Stimulated activated CD4-positive, alpha-beta T cell treated with anti-CD3 and anti-CD28 coated beads, Interleukin-4, amount 100 ng/mL, for 4 hours (primary cell): ENCODE measurements around the gene PROCA1.
"Not testable (repeated sequence)": the region's sequence is repeated elsewhere in the genome, so short reads cannot be mapped to it uniquely, and the experiment has no call there.

ENCODE experiments used
- DNase-seq, 2 experiments: peaks; one replicate each; pipeline ENCODE4 v3.0.0-alpha.2; 2020

PROCA1 gene

DNA sequence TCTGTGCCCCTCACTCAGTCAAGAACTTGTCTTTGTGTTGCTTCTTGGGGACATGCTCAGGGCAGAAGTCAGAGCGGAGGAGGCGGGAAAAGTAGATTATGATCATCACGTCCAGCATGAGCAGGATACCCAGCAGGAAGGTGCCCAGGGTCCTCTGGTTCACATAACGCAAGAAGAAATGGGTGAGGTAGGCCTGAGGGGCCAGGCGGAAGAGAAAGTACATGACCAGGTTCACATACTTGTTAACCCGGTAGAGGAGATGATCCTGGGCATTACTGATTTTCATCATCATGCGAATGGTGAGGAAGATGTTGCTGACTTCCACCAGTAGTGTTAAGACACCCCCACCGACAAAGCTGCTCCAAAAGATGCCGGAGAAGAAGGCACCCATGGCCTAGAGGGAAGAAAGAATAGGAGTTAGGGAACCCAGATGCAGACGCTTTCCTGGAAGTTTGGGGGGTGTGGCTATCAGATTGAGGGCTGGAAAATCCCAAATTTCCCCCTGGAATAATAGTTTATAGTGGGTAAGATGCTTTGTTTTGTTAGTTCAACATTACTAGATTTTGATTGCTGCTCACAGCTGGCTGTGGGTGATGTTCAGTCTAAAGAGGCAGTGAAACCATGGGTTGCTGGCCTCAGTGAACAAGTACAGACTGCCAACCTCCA, 12.9 kb upstream of the PROCA1 start:
- no peak for DNase-seq

DNA sequence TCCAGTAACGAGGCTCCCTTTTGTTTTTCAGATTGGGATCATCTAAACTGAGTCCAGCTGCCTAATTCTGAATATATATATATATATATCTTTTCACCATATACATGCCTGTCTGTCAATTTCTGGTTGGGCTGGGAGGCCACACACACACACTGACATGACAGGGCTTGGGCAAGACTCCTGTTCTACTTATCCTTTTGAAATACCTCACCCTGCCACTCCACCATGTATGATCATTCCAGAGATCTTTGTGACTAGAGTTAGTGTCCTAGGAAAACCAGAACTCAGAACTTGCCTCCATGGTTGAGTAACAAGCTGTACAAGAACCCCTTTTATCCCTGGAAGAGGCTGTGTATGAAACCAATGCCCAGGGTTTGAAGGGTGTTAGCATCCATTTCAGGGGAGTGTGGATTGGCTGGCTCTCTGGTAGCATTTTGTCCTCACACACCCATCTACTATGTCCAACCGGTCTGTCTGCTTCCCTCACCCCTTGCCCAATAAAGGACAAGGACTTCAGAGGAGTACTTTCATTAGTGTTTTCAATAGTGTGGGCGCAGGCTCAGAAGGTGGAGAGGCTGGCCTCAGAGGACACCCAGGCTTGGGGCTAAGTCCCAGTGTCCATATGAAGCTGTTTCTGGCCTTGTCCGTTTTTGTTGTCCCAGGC, 12.3 kb upstream of the PROCA1 start:
- DNase-seq: not testable (repeated sequence)

DNA sequence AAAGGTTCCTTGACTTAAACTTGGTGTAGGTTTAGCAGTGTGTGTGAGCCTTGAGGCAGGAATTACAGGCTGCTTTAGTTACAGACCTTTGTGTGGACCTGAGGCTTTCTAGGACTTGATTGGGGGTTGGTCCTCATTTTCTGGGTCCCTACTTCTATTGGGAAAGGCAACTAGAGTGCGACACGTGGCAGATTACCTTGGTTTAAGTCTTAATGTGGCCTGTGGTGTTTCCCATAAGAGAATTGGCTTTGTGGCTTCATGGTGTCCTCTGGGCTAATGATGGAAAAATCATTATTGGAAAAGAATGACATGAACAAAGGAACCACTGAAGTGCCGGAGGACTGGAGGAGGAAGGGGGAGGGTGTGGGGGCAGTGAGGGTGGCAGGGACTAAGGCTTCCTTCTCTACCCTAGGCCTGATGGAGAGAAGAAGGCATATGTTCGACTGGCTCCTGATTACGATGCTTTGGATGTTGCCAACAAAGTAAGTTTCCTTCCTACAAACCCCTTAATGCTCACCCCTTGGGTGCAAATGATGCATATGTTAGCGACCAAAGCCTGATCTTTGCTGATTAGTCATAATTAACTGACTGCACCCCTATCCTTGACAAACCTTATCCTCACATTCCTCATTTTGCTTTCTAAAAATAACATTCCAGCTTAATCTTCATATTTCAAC, 11.6 kb upstream of the PROCA1 start:
- DNase-seq: no peak

DNA sequence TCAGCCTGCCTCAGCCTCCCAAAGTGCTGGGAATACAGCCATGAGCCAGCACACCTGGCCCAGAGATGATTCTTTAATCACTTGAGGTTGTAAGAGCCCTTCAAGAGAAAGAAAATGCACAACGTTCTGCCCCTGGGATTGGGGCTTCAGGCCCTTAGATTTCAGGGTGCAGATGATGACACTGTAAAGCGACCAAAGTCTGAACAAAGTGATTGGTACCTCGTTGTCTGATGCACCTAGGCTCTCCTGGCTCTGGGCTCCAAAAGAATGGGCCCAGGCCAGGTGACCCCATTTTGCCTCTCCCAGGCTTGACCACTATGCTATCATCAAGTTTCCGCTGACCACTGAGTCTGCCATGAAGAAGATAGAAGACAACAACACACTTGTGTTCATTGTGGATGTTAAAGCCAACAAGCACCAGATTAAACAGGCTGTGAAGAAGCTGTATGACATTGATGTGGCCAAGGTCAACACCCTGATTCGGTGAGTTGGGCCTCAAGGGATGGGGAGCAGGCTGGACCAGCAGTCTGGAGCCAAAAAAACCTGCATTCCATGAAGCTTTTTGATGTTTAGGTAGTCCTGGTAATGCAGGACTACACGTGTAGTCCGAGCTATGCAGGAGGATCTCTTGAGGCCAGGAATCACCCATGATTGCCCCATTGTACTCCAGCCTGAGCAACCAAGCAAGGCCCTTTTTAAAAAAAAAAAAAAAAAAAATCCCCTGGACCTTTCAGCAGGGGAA, 10.9 kb upstream of the PROCA1 start:
- DNase-seq: no peak

DNA sequence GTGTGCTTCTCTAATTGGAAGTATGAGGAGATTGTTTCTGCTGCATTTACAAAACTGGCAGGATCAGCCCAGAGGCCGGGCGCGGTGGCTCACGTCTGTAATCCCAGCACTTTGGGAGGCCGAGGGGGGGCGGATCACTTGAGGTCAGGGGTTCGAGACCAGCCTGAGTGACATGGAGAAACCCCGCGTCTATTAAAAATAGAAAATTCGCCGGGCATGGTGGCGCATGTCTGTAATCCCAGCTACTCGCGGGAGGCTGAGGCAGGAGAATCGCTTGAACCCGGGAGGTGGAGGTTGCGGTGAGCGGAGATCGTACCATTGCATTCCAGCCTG, 9.3 kb upstream of the PROCA1 start:
- DNase-seq: not testable (repeated sequence)

DNA sequence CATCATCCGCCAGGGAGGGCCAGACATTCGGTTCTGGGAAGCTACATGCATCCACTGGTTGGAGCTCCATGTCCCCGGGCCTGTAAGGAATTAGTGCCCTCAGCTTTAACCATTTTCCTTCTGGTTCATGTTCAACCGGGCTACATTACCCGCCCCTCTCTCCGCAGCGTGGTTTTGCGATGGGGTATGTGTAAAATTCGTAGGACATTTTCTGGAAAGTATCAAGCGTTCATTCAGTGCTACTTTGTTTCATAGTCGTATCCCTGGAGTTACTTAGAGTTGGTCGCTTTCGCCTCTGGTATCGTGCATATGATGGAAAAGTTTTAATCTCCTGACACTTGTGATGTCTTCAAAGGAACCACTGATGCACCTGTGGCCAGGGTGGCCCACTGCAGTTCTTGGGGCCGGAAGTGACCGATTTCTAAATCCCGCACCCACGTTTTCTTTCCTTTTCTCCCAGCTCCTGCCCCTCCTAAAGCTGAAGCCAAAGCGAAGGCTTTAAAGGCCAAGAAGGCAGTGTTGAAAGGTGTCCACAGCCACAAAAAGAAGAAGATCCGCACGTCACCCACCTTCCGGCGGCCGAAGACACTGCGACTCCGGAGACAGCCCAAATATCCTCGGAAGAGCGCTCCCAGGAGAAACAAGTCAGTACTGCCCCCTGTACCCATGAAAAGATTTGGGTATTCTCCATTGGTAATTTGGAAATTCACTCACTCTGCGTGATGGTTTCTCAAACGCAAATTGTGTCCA, 8.7 kb upstream of the PROCA1 start:
- peak; percentile 33 to 37 for DNase-seq

DNA sequence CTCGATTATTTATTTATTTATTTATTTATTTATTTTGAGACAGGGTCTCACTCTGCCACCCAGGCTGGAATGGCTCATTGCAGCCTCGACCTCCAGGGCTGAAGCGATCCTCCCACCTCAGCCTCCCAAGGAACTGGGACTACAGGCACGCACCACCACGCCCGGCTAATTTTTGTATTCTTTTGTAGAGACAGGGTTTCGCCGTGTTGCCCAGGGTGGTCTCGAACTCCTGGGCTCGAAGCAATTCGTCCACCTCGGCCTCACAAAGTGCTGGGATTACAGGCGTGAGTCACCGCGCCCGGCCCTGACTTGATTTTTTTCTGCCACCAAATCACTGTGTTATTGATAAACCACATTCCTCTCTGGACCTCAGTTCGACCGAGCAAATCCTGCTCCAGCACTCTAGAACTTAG, 7.3 kb upstream of the PROCA1 start:
- no peak for DNase-seq

DNA sequence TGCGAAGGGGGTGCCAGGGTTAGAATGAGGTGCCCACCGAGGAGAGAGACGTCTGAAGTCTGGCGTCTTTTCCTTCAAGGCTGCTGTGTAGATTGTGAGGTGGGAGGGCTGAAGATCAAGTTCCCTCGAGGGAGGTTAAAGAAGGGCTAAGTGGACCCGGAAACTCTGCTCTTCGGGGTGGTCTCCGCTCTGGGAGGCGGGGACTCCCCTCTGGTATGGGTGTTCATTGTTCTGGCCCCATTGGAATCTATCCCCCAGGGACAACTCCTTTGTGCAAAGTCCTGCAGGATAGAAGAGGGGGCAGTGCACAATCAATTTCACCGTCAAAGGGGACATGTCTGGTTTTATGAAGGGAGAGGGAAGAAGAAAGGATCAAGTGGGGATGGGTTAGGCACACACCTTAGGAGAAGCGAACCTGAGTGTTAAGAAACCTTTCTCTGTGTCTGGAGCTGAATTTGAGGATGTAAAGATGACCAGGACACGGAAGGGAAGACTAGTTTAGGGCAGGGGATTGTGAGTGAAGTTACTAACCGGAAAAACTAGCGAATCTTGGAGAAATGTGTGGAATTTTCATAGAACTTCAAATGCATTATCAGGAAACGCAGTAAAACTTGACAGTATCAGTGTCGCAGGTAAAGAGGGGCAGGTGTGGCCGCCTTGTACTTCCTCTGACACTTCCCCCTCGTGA, 6.8 kb upstream of the PROCA1 start:
- DNase-seq: no peak

DNA sequence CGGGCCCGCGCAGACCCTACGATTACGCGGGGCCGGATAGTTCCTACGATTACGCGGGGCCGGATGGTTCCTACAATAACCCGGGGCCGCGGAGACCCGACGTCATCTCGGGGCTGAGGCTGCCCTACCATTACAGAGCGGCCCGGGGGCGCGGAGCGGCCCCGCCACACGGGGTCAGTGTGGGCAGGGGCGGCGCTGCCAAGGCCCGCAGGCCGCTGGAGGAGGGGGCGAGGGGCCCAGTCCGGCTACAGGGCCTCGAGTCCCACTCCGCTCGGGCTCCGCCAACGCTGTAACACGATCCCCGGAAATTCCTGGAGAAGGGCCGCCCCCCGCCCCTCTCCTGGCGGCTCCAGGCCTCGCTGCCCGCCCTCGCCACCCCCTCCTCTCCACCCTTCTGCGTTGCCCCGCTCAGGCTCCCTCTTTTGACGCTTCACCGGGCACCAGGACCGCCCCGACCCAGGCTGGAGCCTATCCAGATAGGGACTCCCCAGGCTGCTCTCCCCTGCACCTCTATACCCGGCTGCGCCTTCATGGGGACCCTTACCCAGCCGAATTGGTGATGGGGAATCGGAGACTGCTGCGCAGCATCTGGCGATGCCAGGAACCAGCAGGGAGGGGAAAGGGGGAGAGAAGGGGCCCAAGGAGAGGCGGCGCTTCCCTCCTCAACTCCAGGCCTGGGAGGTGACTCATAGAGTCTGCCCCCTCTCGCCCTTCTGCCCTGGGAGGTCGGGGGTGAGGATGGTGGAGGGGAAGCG, 6.1 kb upstream of the PROCA1 start, which contains the start of gene RAB34:
TSS of gene RAB34 (minus strand) at position 291 of the 755 bp plus-strand sequence. CDS start 602 bp downstream, outside the sequence.
- peak; percentile 41 to 44 for DNase-seq

DNA sequence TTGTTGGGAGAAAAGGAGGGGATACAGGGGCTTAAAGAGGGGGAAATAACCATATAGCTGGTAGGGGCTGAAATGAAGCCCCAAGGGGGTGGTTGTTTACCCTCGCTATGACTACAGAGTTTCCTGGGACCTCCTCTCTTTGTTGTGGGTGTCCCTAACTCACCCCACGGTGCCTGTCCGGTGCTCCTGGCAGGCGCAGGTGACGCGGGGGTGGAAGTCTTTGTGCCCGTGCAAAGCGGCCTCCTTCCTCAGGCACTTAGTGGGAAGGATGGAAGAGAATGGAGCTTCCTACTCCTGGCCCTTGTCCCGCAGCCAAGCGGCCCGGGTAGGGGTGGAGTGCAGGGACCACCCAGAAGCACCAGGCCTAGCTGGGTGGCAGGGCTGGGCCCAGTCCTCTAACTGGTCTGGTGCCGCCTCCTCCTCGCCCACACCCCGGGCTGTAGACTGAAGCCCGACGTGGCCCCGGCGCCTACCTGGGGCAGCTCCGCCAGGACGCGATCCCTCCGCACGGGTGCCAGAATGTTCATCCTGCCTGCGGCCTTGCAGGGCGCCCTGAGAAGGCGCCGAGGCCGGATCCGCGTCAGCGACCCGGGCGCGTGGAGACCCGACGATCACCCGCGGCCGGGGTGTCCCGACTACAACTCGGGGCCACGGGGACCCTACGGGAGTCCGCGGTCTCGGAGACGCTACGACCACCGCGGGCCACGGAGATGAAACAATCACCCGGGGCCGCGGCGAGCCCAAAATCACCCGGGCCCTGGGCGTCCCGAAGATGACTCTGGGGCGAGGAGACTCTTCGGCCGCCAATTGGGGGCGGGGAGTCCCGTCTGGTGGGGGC, 5.3 kb upstream of the PROCA1 start:
- peak in 1 of 2 experiments; percentile 25 for DNase-seq

DNA sequence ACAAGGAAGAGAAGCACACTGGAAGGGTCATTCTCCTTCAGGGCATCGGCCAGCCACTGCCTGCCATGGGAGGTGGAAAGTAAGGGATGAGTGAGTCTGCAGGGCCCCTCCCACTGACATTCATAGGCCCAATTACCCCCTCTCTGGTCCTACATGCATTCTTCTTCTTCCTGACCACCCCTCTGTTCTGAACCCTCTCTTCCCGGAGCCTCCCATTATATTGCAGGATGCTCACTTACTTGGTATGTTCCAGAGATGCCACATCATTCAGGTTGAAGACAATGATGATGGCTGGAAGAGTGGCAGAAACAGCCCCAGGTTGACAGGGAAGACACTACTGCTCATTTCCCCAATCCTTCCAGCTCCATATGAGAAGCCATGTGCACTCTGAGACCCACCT, 3.5 kb upstream of the PROCA1 start:
- no peak for DNase-seq

DNA sequence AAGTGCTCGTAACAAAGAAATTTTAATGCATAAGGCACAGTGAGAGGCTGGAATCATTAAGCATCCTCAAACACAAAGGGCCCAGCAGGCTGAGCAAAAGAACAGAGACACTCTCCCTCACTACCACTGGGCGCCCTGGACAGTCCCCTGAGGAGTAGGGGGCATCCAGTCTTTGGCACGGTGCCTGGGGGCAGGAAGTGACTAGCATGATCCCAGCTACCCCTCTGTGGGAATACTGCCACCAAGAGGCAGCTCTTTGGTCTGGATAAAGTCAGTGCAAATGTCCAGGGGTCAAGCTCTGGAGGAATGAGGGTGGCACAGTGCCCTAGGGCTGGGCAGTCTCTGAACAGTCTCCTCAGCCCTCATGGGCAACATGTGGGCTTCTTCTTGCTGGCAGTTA, 2.6 kb upstream of the PROCA1 start:
- no peak for DNase-seq

DNA sequence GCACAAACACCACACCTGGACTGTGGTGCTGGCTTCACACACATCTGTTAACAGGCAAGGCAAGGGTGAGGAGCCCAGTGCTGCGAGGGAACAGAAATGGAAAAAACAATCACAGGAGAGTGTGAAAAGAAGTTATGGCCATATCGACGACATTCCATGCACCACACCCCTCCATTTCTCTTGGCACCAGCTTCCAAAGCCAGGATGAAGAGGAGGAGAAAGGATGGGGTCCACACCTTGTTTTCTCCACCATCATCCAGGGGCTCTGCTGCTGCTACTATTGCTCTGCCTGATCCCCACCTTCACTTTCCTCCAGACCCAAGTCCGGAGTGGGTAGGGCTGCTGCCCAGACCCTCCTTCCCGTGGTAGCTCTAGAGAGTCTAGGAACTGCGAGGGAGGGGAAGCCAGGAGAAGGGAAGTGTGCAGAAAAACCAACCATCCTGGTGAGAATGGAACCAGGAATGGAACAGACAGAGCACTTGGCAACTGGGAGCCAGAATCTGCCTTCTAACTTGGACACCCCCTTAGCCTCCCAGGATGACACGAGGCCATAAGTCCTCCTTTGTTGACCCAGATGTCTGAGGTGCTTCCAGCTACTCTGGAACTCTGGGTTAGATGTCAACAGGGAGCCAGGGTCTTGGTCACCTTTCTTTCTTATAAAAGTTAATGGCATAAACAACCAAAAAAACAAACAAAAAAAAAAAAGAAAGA, 1.2 kb upstream of the PROCA1 start:
- DNase-seq: no peak

DNA sequence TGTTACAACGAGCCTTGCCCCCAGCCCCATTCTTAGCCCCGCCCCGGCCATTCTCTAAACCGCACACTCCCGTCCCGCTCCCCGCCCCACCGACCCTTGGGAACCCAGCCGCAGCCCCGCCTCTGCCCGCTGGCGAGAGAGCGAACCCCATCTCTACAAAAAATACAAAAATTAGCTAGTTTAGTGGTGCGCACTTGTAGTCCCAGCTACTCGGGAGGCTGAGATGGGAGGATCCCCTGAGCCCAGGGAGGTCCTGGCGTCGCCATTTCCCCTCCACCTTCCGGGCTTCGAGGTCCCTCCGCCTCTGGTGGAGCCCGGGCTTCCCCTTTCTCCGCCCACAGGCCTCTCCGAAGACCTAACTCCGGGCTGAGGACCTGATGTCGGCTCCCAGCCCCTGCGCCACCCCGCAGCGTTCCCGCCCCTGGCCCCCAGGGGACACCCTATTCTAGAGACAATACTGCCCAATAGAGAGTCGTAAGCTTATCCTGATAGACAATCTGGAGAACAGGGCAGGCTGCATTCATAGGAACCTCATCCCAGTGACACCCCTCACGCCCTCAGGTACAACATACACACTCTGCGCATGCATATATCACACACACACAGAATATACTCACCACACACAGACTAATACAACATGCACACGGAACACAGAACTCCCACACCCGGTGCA, 480 bp upstream of the PROCA1 start:
- DNase-seq: peak; percentile 59 to 69

DNA sequence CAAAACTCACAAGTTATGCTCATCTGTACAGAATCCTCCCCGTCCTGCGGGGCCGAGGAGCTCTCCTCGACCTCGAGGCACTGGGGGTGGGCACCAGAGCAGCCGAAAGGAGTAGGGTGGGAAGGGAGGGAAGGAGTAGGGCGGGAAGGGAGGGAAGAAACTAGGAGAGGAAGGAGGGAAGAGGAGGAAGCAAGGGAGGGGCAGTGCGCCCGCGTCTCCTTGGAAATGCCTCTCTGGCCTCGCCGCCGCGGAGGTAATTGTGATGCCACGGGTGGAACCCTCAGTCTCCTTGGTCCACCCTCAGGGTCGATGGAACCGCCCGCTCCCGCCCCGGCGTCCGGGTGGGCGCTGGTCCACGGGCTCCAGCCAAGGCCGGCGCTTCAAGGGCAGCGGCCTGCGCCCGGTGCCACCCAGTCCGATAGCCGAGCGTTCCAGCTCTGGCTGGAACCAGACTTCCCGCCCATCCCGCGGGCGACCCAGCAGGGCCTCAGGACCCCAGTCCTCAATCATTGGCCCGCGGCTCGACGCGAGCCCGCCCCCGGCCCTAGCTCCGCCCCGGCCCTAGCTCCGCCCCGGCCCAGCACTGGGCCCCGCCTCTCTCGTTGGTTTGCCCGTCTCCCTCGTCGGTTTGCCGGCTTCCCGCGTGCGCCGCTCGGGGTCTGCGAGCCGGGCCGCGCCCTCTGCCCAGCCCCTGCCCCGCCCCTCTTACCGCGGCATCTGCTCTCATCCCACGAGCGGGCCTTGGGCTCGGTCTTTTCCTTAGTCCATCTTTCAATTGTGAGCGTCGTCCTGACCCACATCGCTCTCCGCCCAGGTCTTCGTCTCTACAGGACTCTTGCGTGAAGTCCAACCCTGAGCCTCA, 596 bp downstream of the PROCA1 start:
- peak; percentile 89 for DNase-seq

DNA sequence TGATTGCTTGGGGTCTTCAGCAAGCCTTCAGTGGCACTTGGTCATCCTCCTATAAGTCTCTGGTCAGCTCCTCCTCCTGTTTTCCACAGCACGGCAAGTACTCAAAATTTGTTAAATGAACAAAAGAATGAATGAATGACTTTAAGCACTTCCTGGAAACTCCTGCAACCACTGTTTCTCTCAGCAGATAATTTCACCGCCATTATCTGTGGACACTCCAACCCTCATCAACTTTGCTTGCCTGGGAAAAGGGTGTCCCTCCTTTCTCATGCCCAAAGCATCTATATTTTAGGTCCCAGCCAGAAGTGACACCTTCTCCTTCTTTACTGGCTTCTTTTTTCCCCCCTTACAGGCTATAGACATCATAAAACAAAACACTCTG, 4.4 kb downstream of the PROCA1 start:
- no peak for DNase-seq

DNA sequence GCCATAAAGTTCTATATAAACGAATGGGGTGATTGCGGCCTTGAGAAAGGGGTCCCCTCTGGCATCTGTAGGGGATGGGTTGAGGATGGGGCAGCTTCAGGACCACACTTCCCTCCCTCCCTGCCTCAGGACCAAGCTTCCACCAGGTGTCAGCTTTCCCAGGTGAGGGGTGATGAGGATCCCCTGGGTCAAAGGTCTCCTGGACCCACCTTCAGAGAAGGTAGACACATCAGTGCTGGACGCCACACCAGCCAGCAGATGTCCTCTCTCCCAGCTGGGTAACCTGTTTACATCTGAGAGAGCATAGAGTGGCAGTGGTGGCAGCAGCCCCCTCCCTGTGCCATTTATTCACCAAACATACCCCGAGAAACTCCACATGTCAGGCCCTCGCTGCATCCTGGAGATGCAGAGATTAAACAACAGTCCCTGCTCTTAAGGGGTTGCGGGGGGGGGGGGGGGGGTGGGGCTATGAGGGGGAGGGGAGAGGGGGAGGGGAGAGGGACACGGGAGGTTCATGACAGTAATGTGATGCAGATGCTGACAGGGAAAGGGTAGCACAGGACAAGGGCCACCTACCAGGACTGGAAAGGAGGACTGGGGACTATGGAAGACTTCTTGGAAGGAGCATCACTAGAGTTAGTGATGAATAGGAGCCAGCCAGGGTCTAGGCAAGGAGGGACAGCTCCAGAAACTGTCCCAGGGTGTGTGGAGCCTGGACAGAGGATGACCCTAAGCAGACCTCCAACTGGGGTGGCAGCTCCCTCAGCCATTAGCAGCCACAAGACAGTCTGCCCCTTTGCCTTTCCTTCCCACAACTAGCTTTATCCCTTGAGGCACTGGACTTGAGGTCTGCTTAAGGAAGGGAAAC, 5.0 kb downstream of the PROCA1 start:
- DNase-seq: no peak
